Measurements from ENCODE around the gene KLC1. TPM values are rescaled to one million over a fixed set of nuclear protein-coding genes. Genes with fewer than 3 reads are reported as not detected.

The KLC1 gene
- polyA plus RNA-seq (2012; ENCODE audit: low read depth, missing spikeins), result 49.3 TPM

- TF ChIP-seq SPI1 (IDR thresholded peaks at IDR 0.05; ENCODE audit: low read depth, low read length) (no peak), POLR2AphosphoS5 (IDR thresholded peaks at IDR 0.05; ENCODE audit: low read depth, low read length) (peak; percentile 81), POLR2A (IDR thresholded peaks at IDR 0.05; ENCODE audit: low read depth, low read length) (peak; percentile 73), POU2F2 (IDR thresholded peaks at IDR 0.05; ENCODE audit: low read depth, low read length) (no peak)
- peak; percentile 87 for FAIRE-seq
- peak; percentile 86 for DNase-seq (ENCODE audit: insufficient read length, low spot score)
These were observed at the start of gene KLC1 for GRCh38 chr14:103628684-103629502. Gene KLC1 (plus strand): TSS chr14:103629211. CDS start chr14:103654565, 25,354 bp downstream.

- DNase-seq (ENCODE audit: insufficient read length, low spot score) (no peak), FAIRE-seq (no peak)
- TF ChIP-seq POU2F2 (IDR thresholded peaks at IDR 0.05; ENCODE audit: low read depth, low read length) (no peak), SPI1 (IDR thresholded peaks at IDR 0.05; ENCODE audit: low read depth, low read length) (no peak), TAF1 (IDR thresholded peaks at IDR 0.05; ENCODE audit: low read depth, low read length) (no peak), PAX5 (IDR thresholded peaks at IDR 0.05; ENCODE audit: insufficient read depth, low read length, severe bottlenecking) (no peak), POLR2A (IDR thresholded peaks at IDR 0.05; ENCODE audit: low read depth, low read length) (no peak), POLR2AphosphoS5 (IDR thresholded peaks at IDR 0.05; ENCODE audit: low read depth, low read length) (no peak)
These were observed 47.8 kb upstream of the KLC1 start for GRCh38 chr14:103581206-103581605.

DNA sequence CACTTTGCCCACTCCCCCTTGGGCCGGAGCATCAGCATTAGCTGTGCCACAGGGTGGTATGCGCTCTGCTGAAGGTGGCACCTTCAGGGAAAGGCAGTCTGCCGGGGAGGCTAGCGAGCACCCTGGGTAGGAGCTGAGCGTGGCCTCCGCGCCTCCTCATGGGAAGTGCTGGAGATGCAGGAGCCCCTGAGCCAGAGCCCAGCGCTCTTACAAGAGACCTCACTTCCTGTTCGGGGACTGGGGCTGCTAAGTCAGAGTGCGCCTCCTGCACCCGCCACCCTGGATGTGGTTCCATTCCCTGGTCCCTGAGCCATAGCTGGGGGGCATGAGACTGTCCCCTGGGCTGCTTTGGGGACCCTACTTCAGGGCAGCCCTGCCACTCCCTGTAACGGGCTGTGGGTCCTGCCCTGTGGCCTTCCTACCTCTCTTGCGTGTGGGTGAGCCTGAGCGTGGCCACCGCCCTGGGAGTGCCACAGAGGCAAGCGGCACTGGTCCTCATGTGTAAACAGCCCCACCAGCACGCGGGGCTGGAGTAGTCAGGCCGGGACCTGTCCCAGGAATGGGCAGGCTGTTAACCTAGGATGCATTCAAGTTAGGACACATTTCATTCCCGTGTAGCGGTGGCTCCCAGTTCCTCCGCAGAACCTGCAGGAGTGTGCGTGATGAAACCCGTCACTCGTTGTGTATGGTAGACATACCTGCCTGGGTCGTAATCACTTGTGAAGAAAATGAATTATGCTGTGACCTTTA is 46.9 kb upstream of the KLC1 start:
- no peak for DNase-seq (ENCODE audit: insufficient read length, low spot score)
- TF ChIP-seq POU2F2 (IDR thresholded peaks at IDR 0.05; ENCODE audit: low read depth, low read length), result no peak
- no peak for TF ChIP-seq TAF1 (IDR thresholded peaks at IDR 0.05; ENCODE audit: low read depth, low read length)
- TF ChIP-seq PAX5 (IDR thresholded peaks at IDR 0.05; ENCODE audit: insufficient read depth, low read length, severe bottlenecking), result no peak
- FAIRE-seq, result no peak

GRCh38 chr14:103584326-103584915 is 44.6 kb upstream of the KLC1 start:
- DNase-seq (ENCODE audit: insufficient read length, low spot score), result no peak
- no peak for FAIRE-seq
- TF ChIP-seq TAF1 (IDR thresholded peaks at IDR 0.05; ENCODE audit: low read depth, low read length) (no peak), PAX5 (IDR thresholded peaks at IDR 0.05; ENCODE audit: insufficient read depth, low read length, severe bottlenecking) (no peak), POU2F2 (IDR thresholded peaks at IDR 0.05; ENCODE audit: low read depth, low read length) (no peak)

DNA sequence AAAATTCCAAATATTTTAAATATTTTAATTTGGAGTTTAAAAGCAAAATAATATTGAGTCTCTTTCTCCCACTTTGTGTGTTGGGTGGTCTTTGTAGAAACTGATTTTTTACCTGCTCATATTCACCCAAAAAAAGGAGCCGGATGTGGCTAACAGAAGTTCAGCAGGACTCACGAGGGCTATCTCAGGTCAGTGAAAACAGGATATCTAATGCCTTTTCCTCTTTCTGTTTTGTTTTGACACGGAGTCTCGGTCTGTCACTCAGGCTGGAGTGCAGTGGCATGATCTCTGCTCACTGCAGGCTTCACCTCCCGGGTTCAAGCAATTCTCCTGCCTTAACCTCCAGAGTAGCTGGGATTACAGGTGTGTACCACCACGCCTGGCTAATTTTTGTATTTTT is 35.4 kb upstream of the KLC1 start:
- FAIRE-seq, result peak; percentile 84
- DNase-seq (ENCODE audit: insufficient read length, low spot score), result peak; percentile 62
- peak; percentile 59 for TF ChIP-seq SPI1 (IDR thresholded peaks at IDR 0.05; ENCODE audit: low read depth, low read length)
- TF ChIP-seq POLR2AphosphoS5 (IDR thresholded peaks at IDR 0.05; ENCODE audit: low read depth, low read length), result no peak

DNA sequence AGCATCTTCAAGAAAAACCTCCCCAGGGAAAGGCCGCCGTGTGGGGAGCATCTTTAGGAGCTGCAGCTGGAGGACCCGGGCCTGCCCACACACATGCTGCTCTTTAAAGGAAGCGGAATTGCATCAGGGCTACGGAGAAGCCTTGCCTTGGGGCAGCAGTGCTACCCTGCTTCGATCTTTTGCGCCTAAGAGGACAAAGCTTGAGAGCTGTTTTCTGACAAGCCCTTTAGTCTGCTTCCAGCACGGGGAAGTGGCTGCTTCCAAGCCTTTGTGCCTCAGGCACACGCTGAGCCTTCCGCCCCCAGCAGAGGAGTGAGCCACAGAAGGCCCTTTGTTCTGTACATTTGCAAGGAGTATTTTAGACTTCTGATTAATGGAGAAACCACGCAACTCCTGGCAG is 34.7 kb upstream of the KLC1 start:
- TF ChIP-seq POU2F2 (IDR thresholded peaks at IDR 0.05; ENCODE audit: low read depth, low read length) (no peak), TAF1 (IDR thresholded peaks at IDR 0.05; ENCODE audit: low read depth, low read length) (no peak), PAX5 (IDR thresholded peaks at IDR 0.05; ENCODE audit: insufficient read depth, low read length, severe bottlenecking) (no peak), SPI1 (IDR thresholded peaks at IDR 0.05; ENCODE audit: low read depth, low read length) (no peak)
- no peak for FAIRE-seq
- no peak for DNase-seq (ENCODE audit: insufficient read length, low spot score)

- TF ChIP-seq SPI1 (IDR thresholded peaks at IDR 0.05; ENCODE audit: low read depth, low read length), result no peak
- no peak for TF ChIP-seq TAF1 (IDR thresholded peaks at IDR 0.05; ENCODE audit: low read depth, low read length)
- TF ChIP-seq PAX5 (IDR thresholded peaks at IDR 0.05; ENCODE audit: insufficient read depth, low read length, severe bottlenecking), result no peak
- no peak for TF ChIP-seq POU2F2 (IDR thresholded peaks at IDR 0.05; ENCODE audit: low read depth, low read length)
- no peak for TF ChIP-seq POLR2A (IDR thresholded peaks at IDR 0.05; ENCODE audit: low read depth, low read length)
- TF ChIP-seq POLR2AphosphoS5 (IDR thresholded peaks at IDR 0.05; ENCODE audit: low read depth, low read length), result no peak
- DNase-seq (ENCODE audit: insufficient read length, low spot score), result no peak
- no peak for FAIRE-seq
These were observed 31.2 kb upstream of the KLC1 start for GRCh38 chr14:103597623-103598377.

GRCh38 chr14:103600503-103600902 is 28.5 kb upstream of the KLC1 start:
- TF ChIP-seq POU2F2 (IDR thresholded peaks at IDR 0.05; ENCODE audit: low read depth, low read length), result no peak
- no peak for TF ChIP-seq TAF1 (IDR thresholded peaks at IDR 0.05; ENCODE audit: low read depth, low read length)
- TF ChIP-seq PAX5 (IDR thresholded peaks at IDR 0.05; ENCODE audit: insufficient read depth, low read length, severe bottlenecking), result no peak
- no peak for TF ChIP-seq POLR2AphosphoS5 (IDR thresholded peaks at IDR 0.05; ENCODE audit: low read depth, low read length)
- FAIRE-seq (no peak), DNase-seq (ENCODE audit: insufficient read length, low spot score) (no peak)

- FAIRE-seq (no peak), DNase-seq (ENCODE audit: insufficient read length, low spot score) (no peak)
- TF ChIP-seq POU2F2 (IDR thresholded peaks at IDR 0.05; ENCODE audit: low read depth, low read length) (no peak), PAX5 (IDR thresholded peaks at IDR 0.05; ENCODE audit: insufficient read depth, low read length, severe bottlenecking) (no peak), POLR2A (IDR thresholded peaks at IDR 0.05; ENCODE audit: low read depth, low read length) (no peak), TAF1 (IDR thresholded peaks at IDR 0.05; ENCODE audit: low read depth, low read length) (no peak), POLR2AphosphoS5 (IDR thresholded peaks at IDR 0.05; ENCODE audit: low read depth, low read length) (no peak), SPI1 (IDR thresholded peaks at IDR 0.05; ENCODE audit: low read depth, low read length) (no peak)
These were observed 24.4 kb upstream of the KLC1 start for GRCh38 chr14:103604620-103605019.

Measured in GM12891 (cell line).